HCT116 (cell line): ENCODE data around the gene STRADA.

Source experiments
- ATF3 ChIP-seq: IDR thresholded peaks from 2 replicates; pipeline ENCODE4 v1.6.1; 2012
- EGR1 ChIP-seq: IDR thresholded peaks from 2 replicates; pipeline ENCODE4 v1.6.1; 2012; ENCODE audit warnings: low read depth
- EZH2 ChIP-seq: fragments of 200-600 bp; sonication (generic); IDR thresholded peaks from 2 replicates; pipeline ENCODE4 v1.6.1; 2017; ENCODE audit warnings: antibody characterized with exemption, mixed run types
- EZH2phosphoT487 ChIP-seq: fragments of 200-600 bp; IDR thresholded peaks from 2 replicates; pipeline ENCODE4 v1.6.1; 2018; ENCODE audit warnings: antibody characterized with exemption, borderline replicate concordance
- POLR2A ChIP-seq: IDR thresholded peaks from 2 replicates; pipeline ENCODE4 v1.7.0; 2011; ENCODE audit warnings: borderline replicate concordance; ENCODE audit not compliant: insufficient read depth, insufficient read length; ENCODE audit errors: extremely low read depth
- POLR2AphosphoS5 ChIP-seq: IDR thresholded peaks from 2 replicates; pipeline ENCODE4 v1.6.1; 2011; ENCODE audit warnings: mild to moderate bottlenecking, low read depth, low read length, moderate library complexity
- REST ChIP-seq: IDR thresholded peaks from 2 replicates; pipeline ENCODE4 v1.6.1; 2012; ENCODE audit warnings: low read depth
- SIN3A ChIP-seq: IDR thresholded peaks from 2 replicates; pipeline ENCODE4 v1.6.1; 2012; ENCODE audit warnings: low read depth
- SP1 ChIP-seq: IDR thresholded peaks from 2 replicates; pipeline ENCODE4 v1.6.1; 2012; ENCODE audit warnings: low read depth
- TCF7L2 ChIP-seq: IDR thresholded peaks from 2 replicates; pipeline ENCODE4 v1.7.0; 2011; ENCODE audit warnings: borderline replicate concordance, inconsistent platforms; ENCODE audit not compliant: insufficient read depth, insufficient read length; ENCODE audit errors: extremely low read depth
- ZNF274 ChIP-seq: fragments of 200-500 bp; sonication (Bioruptor generic); IDR thresholded peaks from 2 replicates; pipeline ENCODE4 v1.6.1; 2014; ENCODE audit warnings: mild to moderate bottlenecking, low read depth, low read length, inconsistent platforms
- TF ChIP-seq, protein P1 (sequence below), 3 experiments: fragments of 200-600 bp in 1 of 3; sonication (generic) in 1 of 3; IDR thresholded peaks in 2 of 3; conservative IDR thresholded peaks in 1 of 3; 2 replicates each; pipeline ENCODE4 v1.5.1; 2012 to 2017; ENCODE audit warnings: low read depth in 2 of 3, low read length in 2 of 3, antibody characterized with exemption in 1 of 3, borderline replicate concordance in 1 of 3, control low read depth in 1 of 3, mild to moderate bottlenecking in 1 of 3, mixed read lengths in 1 of 3, mixed run types in 1 of 3, moderate library complexity in 1 of 3; ENCODE audit not compliant: insufficient read depth in 1 of 3

DNA sequence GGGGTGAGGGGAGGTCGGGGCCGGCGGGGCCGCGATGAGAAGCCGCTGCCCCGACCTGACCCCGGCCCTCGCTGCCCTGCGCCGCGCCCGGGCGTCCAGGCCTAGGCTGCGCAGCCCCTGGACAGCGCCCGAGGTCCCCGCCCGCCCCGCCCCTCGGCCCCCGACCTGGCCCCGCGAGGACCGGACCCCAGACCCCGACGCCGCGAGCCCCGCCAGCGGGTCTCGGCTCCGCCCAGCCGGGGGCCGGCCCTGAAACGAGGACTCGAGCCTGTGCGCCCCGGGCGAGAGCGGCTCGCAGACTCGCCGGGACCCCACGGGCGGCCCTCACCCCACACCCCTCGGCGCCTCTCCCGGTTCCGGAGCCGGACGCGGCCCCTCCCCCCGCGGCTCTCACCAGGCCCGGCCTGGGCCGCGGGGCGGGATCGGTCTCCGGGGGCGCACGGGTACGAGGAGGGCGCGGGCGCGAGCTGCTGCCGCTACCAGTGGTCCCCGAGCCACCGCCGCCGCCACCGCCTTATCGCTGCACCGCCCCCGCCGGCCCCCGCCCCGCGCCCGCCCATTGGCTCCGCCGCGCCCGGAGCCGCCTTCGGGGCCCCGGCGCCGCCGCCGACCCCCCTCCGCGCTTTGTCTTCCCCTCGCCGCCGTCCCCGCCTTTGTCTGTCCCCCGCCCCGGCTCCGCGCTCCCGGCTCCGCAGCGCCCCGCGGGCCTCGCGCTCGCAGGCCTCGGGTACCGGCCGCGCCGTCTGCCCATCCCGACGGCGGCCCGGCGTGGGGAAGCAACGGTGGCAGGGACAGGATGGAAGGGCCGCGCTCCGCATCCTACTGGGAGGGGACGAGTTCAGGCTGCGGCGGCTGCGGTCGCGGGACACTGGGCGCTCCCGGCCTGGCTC lies 41.7 kb downstream of the STRADA start, which contains the start of gene LIMD2:
- TF ChIP-seq POLR2A, result no peak
- TF ChIP-seq, protein P1, sequence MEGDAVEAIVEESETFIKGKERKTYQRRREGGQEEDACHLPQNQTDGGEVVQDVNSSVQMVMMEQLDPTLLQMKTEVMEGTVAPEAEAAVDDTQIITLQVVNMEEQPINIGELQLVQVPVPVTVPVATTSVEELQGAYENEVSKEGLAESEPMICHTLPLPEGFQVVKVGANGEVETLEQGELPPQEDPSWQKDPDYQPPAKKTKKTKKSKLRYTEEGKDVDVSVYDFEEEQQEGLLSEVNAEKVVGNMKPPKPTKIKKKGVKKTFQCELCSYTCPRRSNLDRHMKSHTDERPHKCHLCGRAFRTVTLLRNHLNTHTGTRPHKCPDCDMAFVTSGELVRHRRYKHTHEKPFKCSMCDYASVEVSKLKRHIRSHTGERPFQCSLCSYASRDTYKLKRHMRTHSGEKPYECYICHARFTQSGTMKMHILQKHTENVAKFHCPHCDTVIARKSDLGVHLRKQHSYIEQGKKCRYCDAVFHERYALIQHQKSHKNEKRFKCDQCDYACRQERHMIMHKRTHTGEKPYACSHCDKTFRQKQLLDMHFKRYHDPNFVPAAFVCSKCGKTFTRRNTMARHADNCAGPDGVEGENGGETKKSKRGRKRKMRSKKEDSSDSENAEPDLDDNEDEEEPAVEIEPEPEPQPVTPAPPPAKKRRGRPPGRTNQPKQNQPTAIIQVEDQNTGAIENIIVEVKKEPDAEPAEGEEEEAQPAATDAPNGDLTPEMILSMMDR (IDR thresholded peaks at IDR 0.05 in 2 of 3, conservative IDR thresholded peaks at IDR 0.05 in 1 of 3; ENCODE audit: borderline replicate concordance in 1 of 3, insufficient read depth in 1 of 3, low read depth in 2 of 3, low read length in 2 of 3), result no peak
- TF ChIP-seq SIN3A, result no peak
- TF ChIP-seq EZH2, result no peak
- no peak for TF ChIP-seq SP1
- no peak for TF ChIP-seq EZH2phosphoT487
- TF ChIP-seq POLR2AphosphoS5, result peak; percentile 17; the same call in 1 of the 2 replicates
- TF ChIP-seq REST, result no peak
- no peak for TF ChIP-seq ZNF274
- TF ChIP-seq TCF7L2, result peak; percentile 21
- TF ChIP-seq ATF3, result no peak
- no peak for TF ChIP-seq EGR1
